Ishikawa (cell line): ENCODE measurements around the gene CBLB.

ENCODE experiments used
- CEBPB ChIP-seq: IDR thresholded peaks from 2 replicates; pipeline ENCODE4 v1.6.1; 2012
- CREB1 ChIP-seq: IDR thresholded peaks from 2 replicates; pipeline ENCODE4 v1.6.1; 2012; ENCODE audit warnings: low read depth
- EGR1 ChIP-seq: IDR thresholded peaks from 2 replicates; pipeline ENCODE4 v1.6.1; 2012
- EP300 ChIP-seq: IDR thresholded peaks from 2 replicates; pipeline ENCODE4 v1.6.1; 2012; ENCODE audit warnings: borderline replicate concordance
- FOXM1 ChIP-seq: IDR thresholded peaks from 2 replicates; pipeline ENCODE4 v1.6.1; 2012; ENCODE audit warnings: low read depth, borderline replicate concordance
- MAX ChIP-seq: IDR thresholded peaks from 2 replicates; pipeline ENCODE4 v1.6.1; 2012
- NFIC ChIP-seq: IDR thresholded peaks from 2 replicates; pipeline ENCODE4 v1.6.1; 2012
- RAD21 ChIP-seq: IDR thresholded peaks from 2 replicates; pipeline ENCODE4 v1.6.1; 2012; ENCODE audit warnings: low read depth
- REST ChIP-seq: IDR thresholded peaks from 2 replicates; pipeline ENCODE4 v1.6.1; 2012; ENCODE audit warnings: low read depth, mild to moderate bottlenecking
- TAF1 ChIP-seq: IDR thresholded peaks from 2 replicates; pipeline ENCODE4 v1.6.1; 2012; ENCODE audit warnings: low read depth, mild to moderate bottlenecking
- TCF12 ChIP-seq: IDR thresholded peaks from 2 replicates; pipeline ENCODE4 v1.6.1; 2012; ENCODE audit warnings: low read depth
- TEAD4 ChIP-seq: IDR thresholded peaks from 2 replicates; pipeline ENCODE4 v1.6.1; 2012
- USF1 ChIP-seq: IDR thresholded peaks from 2 replicates; pipeline ENCODE4 v1.6.1; 2012
- YY1 ChIP-seq: IDR thresholded peaks from 2 replicates; pipeline ENCODE4 v1.6.1; 2012; ENCODE audit warnings: low read depth
- ZBTB7A ChIP-seq: IDR thresholded peaks from 2 replicates; pipeline ENCODE4 v1.6.1; 2012; ENCODE audit warnings: low read depth

Gene CBLB

GRCh38 chr3:105773291-105773690, 95.5 kb downstream of the CBLB start:
- TF ChIP-seq RAD21 (no peak), NFIC (no peak), REST (no peak), FOXM1 (no peak), MAX (no peak), TEAD4 (no peak), TCF12 (no peak), ZBTB7A (no peak), USF1 (no peak), CREB1 (no peak), CEBPB (no peak), YY1 (no peak), TAF1 (no peak), EP300 (no peak), EGR1 (no peak)

- TF ChIP-seq TAF1 (no peak), EGR1 (no peak), TEAD4 (no peak), MAX (no peak), YY1 (no peak), RAD21 (no peak), CEBPB (no peak), REST (no peak), NFIC (no peak), CREB1 (no peak), EP300 (no peak), ZBTB7A (no peak), TCF12 (no peak), USF1 (no peak), FOXM1 (no peak)
These were observed 96.2 kb downstream of the CBLB start for GRCh38 chr3:105772635-105773034.

GRCh38 chr3:105771392-105771791, 97.4 kb downstream of the CBLB start:
- TF ChIP-seq ZBTB7A (no peak), USF1 (no peak), TEAD4 (no peak), FOXM1 (no peak), TAF1 (no peak), REST (no peak), CEBPB (no peak), TCF12 (no peak), YY1 (no peak), CREB1 (no peak), EP300 (no peak), NFIC (no peak), EGR1 (no peak), RAD21 (no peak), MAX (no peak)

- no peak for TF ChIP-seq CREB1
- TF ChIP-seq RAD21 = no peak
- TF ChIP-seq USF1 = no peak
- no peak for TF ChIP-seq TCF12
- no peak for TF ChIP-seq YY1
- no peak for TF ChIP-seq REST
- no peak for TF ChIP-seq TAF1
- TF ChIP-seq TEAD4 = no peak
- no peak for TF ChIP-seq NFIC
- TF ChIP-seq EP300 = no peak
- no peak for TF ChIP-seq MAX
- no peak for TF ChIP-seq EGR1
- TF ChIP-seq FOXM1 = no peak
- TF ChIP-seq CEBPB = no peak
- TF ChIP-seq ZBTB7A = no peak
These were observed 98.4 kb downstream of the CBLB start for GRCh38 chr3:105770410-105770809.
